GM12878 (cell line): ENCODE measurements around the gene RHOB. TPM values are rescaled to one million over a fixed set of nuclear protein-coding genes. Genes with fewer than 3 reads are reported as not detected.

Experiments used
- ATAC-seq: fragments of 200-7000 bp; cut with Tn5 transposase; 3 replicates; pipeline ENCODE4 v1.9.1; 2020; ENCODE audit warnings: mild to moderate bottlenecking, moderate library complexity
- BruUV-seq: library from RNA; stranded (reverse); fragments of 400-500 nt; replicated peaks from 2 replicates; lab custom pipeline; 2021; lab: Mats Ljungman, UMichigan
- CTCF ChIA-PET: fragments of 300-600 bp; sonication (Branson Sonifier 250); formaldehyde crosslinking; extraction: SDS; loops from one replicate; lab custom pipeline; 2021; ENCODE audit warnings: inconsistent platforms; lab: Yijun Ruan, JAX
- POLR2A ChIA-PET: fragments of 350-600 bp; formaldehyde crosslinking; extraction: SDS; loops from one replicate; lab custom pipeline; 2021; ENCODE audit warnings: inconsistent platforms; lab: Charles Lee
- RAD21 ChIA-PET: fragments of 300-600 bp; sonication (Branson Sonifier 250); formaldehyde crosslinking; loops from one replicate; lab custom pipeline; 2023; ENCODE audit warnings: antibody characterized with exemption; ENCODE audit not compliant: unreplicated experiment; lab: Charles Lee
- SMC1A ChIA-PET: fragments of 300-600 bp; sonication (Branson Sonifier 250); formaldehyde crosslinking; loops from one replicate; lab custom pipeline; 2023; ENCODE audit not compliant: unreplicated experiment, uncharacterized antibody; lab: Charles Lee
- DNase-seq: peaks from one replicate; pipeline ENCODE4 v3.0.0-alpha.2; 2011; ENCODE audit warnings: low read depth, low spot score
- FAIRE-seq: peaks from 3 replicates; lab custom pipeline; 2011; peaks lifted over from hg19 to GRCh38; lab: Jason Lieb, UNC
- H2AFZ ChIP-seq: 2 replicates; pipeline ENCODE4 v1.6.0; 2011; ENCODE audit warnings: low read depth, low read length, control low read depth; ENCODE audit not compliant: control insufficient read depth
- H3K27ac ChIP-seq: 2 replicates; pipeline ENCODE4 v1.5.1; 2011; ENCODE audit warnings: control low read depth; ENCODE audit not compliant: control insufficient read depth, insufficient read depth
- H3K27me3 ChIP-seq, 2 experiments: replicated peaks in 1 of 2; 2 replicates each; pipeline versions ENCODE4 v1.6.0 to v1.6.1; 2011; ENCODE audit warnings: low read length in 1 of 2; ENCODE audit not compliant: control insufficient read depth in 2 of 2, insufficient read depth in 2 of 2
- H3K36me3 ChIP-seq, 2 experiments: 2 replicates each; pipeline ENCODE4 v1.5.1; 2011; ENCODE audit warnings: low read length in 1 of 2; ENCODE audit not compliant: control insufficient read depth in 2 of 2, insufficient read depth in 2 of 2
- H3K4me1 ChIP-seq: 2 replicates; pipeline ENCODE4 v1.6.1; 2011; ENCODE audit warnings: mild to moderate bottlenecking, low read length, moderate library complexity, mixed read lengths; ENCODE audit not compliant: control insufficient read depth, insufficient read depth
- H3K4me2 ChIP-seq: 2 replicates; pipeline ENCODE4 v1.6.0; 2011; ENCODE audit warnings: control low read depth; ENCODE audit not compliant: control insufficient read depth, insufficient read depth
- H3K4me3 ChIP-seq: fragments of 200-600 bp; sonication (generic); 2 replicates; pipeline ENCODE4 v1.5.1; 2016
- H3K79me2 ChIP-seq: 2 replicates; pipeline ENCODE4 v1.6.0; 2011; ENCODE audit warnings: low read length; ENCODE audit not compliant: control insufficient read depth, insufficient read depth
- H3K9ac ChIP-seq: 2 replicates; pipeline ENCODE4 v1.8.0; 2011; ENCODE audit warnings: low read length, control low read depth, mixed read lengths; ENCODE audit not compliant: control insufficient read depth, insufficient read depth
- H3K9me3 ChIP-seq: replicated peaks from 3 replicates; pipeline ENCODE4 v1.5.1; 2011; ENCODE audit warnings: mild to moderate bottlenecking, low read length; ENCODE audit not compliant: control insufficient read depth, insufficient read depth
- H4K20me1 ChIP-seq: 2 replicates; pipeline ENCODE4 v1.6.0; 2011; ENCODE audit not compliant: control insufficient read depth, insufficient read depth
- BACH1 ChIP-seq: fragments of 450-650 bp; IDR thresholded peaks from 2 replicates; pipeline ENCODE4 v1.6.1; 2017; ENCODE audit warnings: mild to moderate bottlenecking, borderline replicate concordance
- EED ChIP-seq: sonication (generic); IDR thresholded peaks from 2 replicates; pipeline ENCODE4 v1.6.1; 2016; ENCODE audit warnings: antibody characterized with exemption, low read depth
- EZH2 ChIP-seq: IDR thresholded peaks from 2 replicates; pipeline ENCODE4 v1.6.1; 2012; ENCODE audit warnings: low read depth, mild to moderate bottlenecking, control low read depth, inconsistent platforms, low read length, borderline replicate concordance; ENCODE audit not compliant: control insufficient read depth
- MTA2 ChIP-seq: fragments of 450-650 bp; IDR thresholded peaks from 2 replicates; pipeline ENCODE4 v1.6.1; 2016; ENCODE audit warnings: low read depth, mild to moderate bottlenecking, moderate library complexity
- NR2C1 ChIP-seq: fragments of 450-650 bp; IDR thresholded peaks from 2 replicates; pipeline ENCODE4 v1.6.1; 2017; ENCODE audit warnings: antibody characterized with exemption, mild to moderate bottlenecking, moderate library complexity
- NRF1 ChIP-seq: conservative IDR thresholded peaks from 2 replicates; pipeline ENCODE4 v1.6.1; 2011; ENCODE audit warnings: mild to moderate bottlenecking, low read depth, low read length, improper control_type of control experiment
- SREBF1 ChIP-seq: IDR thresholded peaks from 2 replicates; pipeline ENCODE4 v1.6.1; 2012; ENCODE audit warnings: mild to moderate bottlenecking, low read length
- STAT3 ChIP-seq: IDR thresholded peaks from 2 replicates; pipeline ENCODE4 v1.6.1; 2011; ENCODE audit warnings: low read depth, low read length, improper control_type of control experiment
- ZBTB40 ChIP-seq: fragments of 450-650 bp; IDR thresholded peaks from 2 replicates; pipeline ENCODE4 v1.6.1; 2016; ENCODE audit warnings: mild to moderate bottlenecking, moderate library complexity, borderline replicate concordance
- ZNF592 ChIP-seq: fragments of 450-650 bp; IDR thresholded peaks from 2 replicates; pipeline ENCODE4 v1.6.1; 2017; ENCODE audit warnings: mild to moderate bottlenecking, moderate library complexity
- ZSCAN29 ChIP-seq: fragments of 450-650 bp; IDR thresholded peaks from 2 replicates; pipeline ENCODE4 v1.6.1; 2017; ENCODE audit warnings: mild to moderate bottlenecking, moderate library complexity
- ZZZ3 ChIP-seq: IDR thresholded peaks from 2 replicates; pipeline ENCODE4 v1.6.1; 2011; ENCODE audit warnings: low read depth; ENCODE audit not compliant: control insufficient read depth, insufficient read length
- WGBS: methylation state at CpG from one replicate; pipeline ENCODE4 v1.1.6; 2016; ENCODE audit warnings: low lambda C conversion rate; ENCODE audit not compliant: insufficient replicate concordance, insufficient coverage; ENCODE audit errors: missing lambda C conversion rate; 5-methylcytosine and 5-hydroxymethylcytosine counted together
- in situ Hi-C: fragments of 300-500 bp; cut with MboI; formaldehyde crosslinking; loops from 9 replicates; pipeline ENCODE4 v1.14.3; 2018; ENCODE audit warnings: mixed read lengths
- intact Hi-C: fragments of 100-400 bp; cut with micrococcal nuclease; formaldehyde crosslinking; loops from one replicate; pipeline ENCODE4 v1.14.2; 2022; ENCODE audit not compliant: unreplicated experiment
- polyA plus RNA-seq, 11 experiments: library from polyadenylated mRNA; depleted of rRNA in 4 of 11; unstranded in 6 of 11; stranded (reverse) in 5 of 11; fragments of >200 nt; fragmentation: Nextera tagmentation in 4 of 11; fragmentation: Illumina TruSeq in 1 of 11; extraction: Ambion mirVana in 4 of 11; extraction: Trizol in 1 of 11; gene quantifications; 1 replicate in 1 of 11; 2 replicates in 10 of 11; pipeline versions ENCODE4 v1.2.1 to v1.2.3, GENCODE V29; 2011 to 2016; ENCODE audit warnings: inconsistent platforms in 2 of 11, missing spikeins in 2 of 11, low read depth in 1 of 11
- total RNA-seq, 4 experiments: library from RNA; depleted of rRNA in 3 of 4; stranded (reverse); fragments of >200 nt in 3 of 4; fragmentation: Illumina TruSeq in 1 of 4; extraction: Trizol in 1 of 4; gene quantifications; 2 replicates each; pipeline versions ENCODE4 v1.2.1 to v1.2.3, GENCODE V29; 2013 to 2021

Gene RHOB
- total and polyA plus RNA-seq, 10 of the 15 experiments (the other 5 are each of a cell fraction or from before 2014, with no cell fraction given) = 0.03 to 4.5 (median 1.2) TPM

GRCh38 chr2:20486571-20486970, 39.7 kb downstream of the RHOB start:
- Histone ChIP-seq H3K36me3 (no peaks in the 10 kb centered on the region), H3K4me1 (no peaks in the 10 kb centered on the region), H3K4me3 (no peak overlapping the region), H4K20me1 (no peaks in the 10 kb centered on the region), H3K27ac (no peak overlapping the region), H3K27me3 (no peaks in the 10 kb centered on the region), H3K4me2 (no peak overlapping the region), H2AFZ (no peak overlapping the region), H3K9ac (no peak overlapping the region), H3K9me3 (no peaks in the 10 kb centered on the region), H3K79me2 (no peaks in the 10 kb centered on the region)
- FAIRE-seq = no peak
- BruUV-seq = no TSS peak
- no peak for DNase-seq
- WGBS = 26% methylated on average over 3 of the region's 3 CpGs
- ChIA-PET CTCF (no interaction called here), RAD21 (interaction anchor here (1.2 kb wide), 1 partner anchor 40 kb away, joined by 6 read pairs; the partner anchor contains the start of gene RHOB), POLR2A (no interaction called here), SMC1A (interaction anchor here (1.6 kb wide), 1 partner anchor 21 kb away, joined by 4 read pairs; no protein-coding TSS in a partner anchor)
- TF ChIP-seq ZNF592 = no peak
- no peak for TF ChIP-seq MTA2
- no peak for TF ChIP-seq NRF1
- no peak for TF ChIP-seq ZZZ3
- no peak for TF ChIP-seq EED
- TF ChIP-seq ZBTB40 = no peak
- TF ChIP-seq EZH2 = no peak
- TF ChIP-seq SREBF1 = no peak
- TF ChIP-seq NR2C1 = no peak
- no peak for TF ChIP-seq ZSCAN29
- TF ChIP-seq BACH1 = no peak
- TF ChIP-seq STAT3 = no peak
- in situ Hi-C loops (no loop called here), intact Hi-C loops (no loop called here)
- ATAC-seq = no peak
